DMS53 (cell line): ENCODE measurements around the gene ACSL3.

Source experiments
- DNase-seq: peaks from one replicate; lab custom pipeline; 2025; lab: John Stamatoyannopoulos, UW

ACSL3 gene

DNA sequence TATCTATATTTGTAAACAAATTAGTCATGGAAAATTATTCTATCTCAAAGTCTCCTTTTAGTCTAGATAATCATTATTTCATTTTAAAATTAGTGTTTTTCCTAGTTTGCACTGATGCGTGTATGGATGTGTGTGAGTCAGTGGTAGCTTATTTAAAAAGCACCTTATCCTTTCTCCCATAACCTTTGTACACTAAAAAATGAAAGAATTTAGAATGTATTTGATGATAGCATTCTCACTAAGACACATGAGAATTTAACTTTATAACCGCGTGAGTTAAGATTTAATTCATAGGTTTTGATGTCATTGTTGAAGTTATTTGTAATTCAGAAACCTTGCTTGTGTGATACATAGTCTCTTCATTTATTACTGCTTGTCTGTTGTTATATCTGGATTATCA, 81.7 kb downstream of the ACSL3 start:
- no peak for DNase-seq

DNA sequence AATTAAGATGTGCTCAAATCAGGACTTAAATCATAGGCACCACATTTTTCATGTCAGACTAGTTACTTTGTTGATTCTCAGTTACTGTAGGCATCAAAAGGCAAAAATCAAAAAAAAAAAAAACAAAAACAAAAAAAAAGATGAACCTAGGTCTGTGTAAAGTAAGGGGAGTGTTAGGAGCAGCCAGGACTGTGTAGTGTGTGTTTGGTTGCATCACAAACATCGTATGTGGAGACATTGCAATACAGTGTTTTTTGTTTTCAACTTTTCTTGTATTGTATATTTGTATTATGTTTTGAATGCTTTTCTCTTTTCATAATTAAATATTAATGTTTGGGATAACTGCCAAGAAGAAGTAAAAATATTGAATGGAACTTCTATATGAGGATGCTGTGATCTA, 82.1 kb downstream of the ACSL3 start:
- DNase-seq, result no peak

DNA sequence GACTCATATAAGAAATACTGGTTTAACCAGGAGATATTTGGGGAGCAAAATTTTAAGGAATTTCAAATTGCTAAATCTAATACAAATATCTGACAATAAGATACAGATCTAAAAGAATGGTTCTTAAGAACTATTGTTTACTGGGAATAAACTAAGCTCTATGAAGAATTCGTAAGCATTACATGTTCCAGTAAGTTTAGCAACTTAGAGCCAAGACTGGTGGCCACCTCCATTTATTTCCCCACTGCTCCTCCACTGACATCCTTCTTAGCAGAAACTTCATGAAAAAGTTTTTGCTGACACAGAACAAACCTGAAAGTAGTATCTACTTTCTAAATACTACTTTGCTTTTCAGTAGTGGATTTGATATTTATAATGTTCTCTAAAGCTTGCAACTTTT, 83.0 kb downstream of the ACSL3 start:
- DNase-seq, result no peak

DNA sequence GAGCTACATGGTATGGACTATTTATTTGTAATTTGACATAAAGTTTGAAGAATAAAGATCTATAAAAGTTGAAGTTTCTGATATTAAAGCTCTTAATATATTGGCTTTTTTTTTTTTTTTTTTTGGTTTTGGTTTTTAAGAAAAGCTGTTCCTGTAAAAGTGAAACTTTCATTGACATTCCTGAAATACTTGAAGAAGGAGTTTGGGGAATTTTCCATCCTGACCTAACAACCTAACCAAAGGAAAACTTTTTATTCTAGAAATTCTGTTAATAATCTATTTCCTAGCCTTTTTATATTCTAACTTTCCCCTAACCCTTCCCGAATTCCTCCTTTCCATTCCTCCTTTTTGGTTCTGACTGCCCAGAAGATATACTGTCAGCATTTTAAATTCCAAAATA, 83.7 kb downstream of the ACSL3 start:
- DNase-seq, result no peak

DNA sequence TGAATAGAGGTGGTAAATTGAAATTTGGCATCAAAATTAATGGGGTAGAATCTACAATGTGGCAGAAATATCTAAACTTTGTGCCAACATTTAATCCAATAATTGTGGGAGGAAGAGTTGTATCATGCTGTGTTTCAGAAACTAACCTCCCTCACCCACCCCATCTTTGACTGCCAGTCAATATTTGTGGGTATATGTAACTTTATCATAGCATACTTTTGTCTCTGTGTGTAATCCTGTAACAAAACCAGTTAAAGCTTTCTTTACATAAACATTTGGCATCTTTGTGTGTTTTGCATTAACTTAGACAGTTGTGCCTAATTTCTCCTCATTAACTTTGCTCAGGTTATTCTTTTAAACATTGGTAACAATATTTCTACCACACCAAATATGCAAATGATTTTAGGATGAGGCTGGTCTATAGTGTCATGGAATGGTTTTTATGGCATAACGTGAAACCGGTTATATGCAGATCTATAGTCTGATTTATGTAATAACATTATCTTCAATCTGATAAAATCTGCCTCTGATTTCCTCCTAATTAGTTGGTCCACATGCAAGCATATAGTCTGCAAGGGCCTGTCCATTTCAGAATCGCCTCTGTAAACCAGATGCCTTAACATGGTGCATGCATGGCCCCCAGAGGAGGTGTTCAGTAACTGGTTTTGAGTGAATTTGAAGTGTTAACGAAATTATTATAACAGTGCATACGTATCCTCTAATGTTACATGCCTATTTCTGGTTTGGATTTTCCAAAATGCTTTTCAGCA, 84.3 kb downstream of the ACSL3 start:
- no peak for DNase-seq

DNA sequence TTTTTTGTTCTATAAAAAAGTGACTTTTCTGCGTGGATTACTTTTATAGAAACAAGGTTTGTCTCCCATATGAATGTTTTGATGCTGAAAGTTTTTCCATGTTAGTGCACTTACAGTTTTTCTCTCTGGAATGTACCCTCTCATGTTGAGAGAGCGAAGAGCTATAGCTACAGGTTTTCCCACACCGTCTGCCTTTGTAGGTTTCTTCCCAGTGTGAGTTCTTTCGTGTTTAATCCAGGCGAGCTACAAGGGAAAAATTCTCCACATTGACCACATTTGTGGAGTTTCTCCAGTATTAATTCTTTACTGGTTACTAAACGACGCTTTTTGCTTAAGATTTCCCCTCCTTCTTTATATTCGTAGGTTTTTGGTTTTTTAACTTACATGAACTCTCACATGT, 85.1 kb downstream of the ACSL3 start:
- no peak for DNase-seq

DNA sequence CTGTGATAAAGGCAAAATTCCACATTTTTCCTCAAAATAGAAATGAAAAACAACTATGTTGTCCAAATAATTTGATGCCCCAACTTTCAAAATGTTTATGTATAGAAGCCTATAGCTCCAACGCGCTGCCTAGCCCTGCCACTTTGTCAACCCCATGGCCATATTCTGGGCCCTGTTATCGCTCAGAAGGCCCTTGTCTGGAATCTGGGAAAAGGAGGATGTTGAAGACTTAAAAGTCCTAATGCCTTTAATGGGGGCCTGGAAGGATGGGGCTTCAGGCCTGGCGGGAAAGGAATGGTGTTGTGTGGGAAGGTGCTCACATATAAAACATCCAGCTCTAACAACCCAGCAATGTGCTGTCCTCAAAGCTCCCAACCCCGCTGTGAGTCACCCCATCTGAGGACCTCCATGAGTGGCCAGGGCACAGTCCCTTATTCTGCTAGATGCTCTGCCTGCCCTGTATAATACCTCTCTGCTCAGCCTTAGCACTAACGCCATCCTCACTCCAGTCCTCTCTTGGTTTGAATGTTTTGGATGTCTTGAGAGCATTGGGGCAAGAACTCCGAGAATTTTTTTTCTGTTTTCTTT, 86.0 kb downstream of the ACSL3 start:
- peak; percentile 7 for DNase-seq

DNA sequence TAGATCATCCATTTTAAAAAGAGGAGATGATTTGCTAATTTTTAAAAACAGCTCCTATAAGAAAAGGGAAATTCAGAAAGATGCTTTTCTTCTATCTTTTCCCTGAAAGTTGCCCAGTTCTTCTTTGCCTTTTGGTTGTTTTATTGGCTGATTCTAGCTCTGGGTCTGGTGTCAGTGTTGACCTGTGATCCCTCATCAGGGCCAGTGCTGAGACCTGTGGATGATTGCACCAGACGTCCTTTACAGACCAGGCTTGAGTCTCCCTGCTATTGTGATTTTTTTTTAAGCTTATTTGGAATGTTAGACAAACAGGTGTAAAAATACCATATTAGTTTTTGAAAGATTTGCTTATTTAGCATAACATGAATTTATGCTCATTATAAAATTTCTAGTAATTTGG, 88.2 kb downstream of the ACSL3 start:
- DNase-seq, result no peak

DNA sequence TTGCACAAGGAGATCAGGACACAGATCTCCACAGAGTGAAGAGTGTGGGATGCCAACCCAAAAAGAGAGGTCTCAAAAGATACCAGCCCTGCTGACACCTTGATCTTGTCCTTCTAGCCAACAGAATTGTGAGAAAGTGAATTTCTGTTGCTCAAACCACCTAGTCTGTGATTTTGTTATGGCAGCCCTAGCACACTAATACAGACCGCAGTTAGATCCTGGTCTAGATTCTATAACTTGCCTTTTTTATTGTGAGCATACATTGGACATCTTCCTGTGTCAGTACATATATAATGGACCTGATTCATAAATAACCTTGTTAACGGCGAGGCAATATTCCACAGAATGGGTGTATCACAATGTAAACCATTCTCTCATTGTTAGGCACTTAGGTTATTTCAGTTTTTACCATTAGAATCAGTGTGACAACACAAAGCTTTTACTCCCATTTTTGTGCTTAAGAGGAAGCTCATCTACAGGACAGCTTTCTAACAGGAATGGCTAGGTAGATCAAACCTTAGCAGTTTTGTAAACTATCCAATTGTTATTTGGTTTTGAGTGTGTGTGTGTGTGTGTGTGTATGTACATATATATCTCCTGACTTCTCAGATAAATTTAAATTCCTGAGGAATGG, 89.0 kb downstream of the ACSL3 start:
- DNase-seq, result no peak

DNA sequence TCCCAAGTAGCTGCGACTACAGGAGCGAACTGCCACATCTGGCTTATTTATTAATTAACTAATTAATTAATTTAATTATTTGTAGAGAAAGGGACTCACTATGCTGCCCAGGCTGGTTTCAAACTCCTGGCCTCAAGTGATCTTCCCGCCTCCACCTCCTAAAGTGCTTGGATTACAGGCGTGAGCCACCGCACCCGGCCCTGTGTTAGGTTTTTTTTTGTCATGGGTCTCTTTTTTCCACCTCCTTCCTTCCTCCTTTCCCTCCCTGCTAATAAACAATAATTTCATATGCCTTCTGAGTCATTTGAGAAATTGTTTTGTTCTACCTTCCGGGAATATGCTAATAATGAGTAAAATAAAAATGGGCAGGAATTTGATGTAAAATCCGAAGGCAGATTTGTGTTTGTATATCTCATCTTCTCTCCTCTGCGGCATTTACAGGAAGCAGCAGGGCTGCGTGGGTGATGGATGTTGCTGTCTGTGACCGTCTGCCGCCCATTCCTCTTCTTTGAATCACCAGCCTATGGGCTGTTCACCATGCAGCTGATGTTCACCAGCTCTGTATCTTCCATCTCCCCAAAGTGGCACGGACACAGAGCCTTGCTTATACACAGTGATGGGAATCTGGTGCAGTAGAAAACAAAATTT, 89.9 kb downstream of the ACSL3 start:
- DNase-seq, result no peak

DNA sequence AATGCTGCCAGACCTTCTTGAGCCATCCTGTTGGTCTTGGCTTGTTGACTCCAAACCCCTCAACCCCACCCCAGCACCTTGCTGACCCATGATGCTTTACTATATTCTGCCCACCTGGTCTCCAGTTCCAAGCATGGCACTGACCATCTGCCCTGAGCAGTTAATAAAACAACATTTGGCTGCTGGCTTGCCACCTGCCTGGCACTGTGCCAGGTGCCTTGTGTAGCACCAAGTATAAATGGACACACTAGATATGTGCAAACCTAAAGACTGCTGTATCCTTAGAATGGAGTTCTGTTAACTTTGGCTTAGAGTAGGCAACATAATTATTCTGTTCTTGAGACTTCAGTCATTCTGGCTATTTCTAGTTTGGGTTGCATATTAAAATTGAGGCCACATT, 91.4 kb downstream of the ACSL3 start:
- DNase-seq, result peak; percentile 81

DNA sequence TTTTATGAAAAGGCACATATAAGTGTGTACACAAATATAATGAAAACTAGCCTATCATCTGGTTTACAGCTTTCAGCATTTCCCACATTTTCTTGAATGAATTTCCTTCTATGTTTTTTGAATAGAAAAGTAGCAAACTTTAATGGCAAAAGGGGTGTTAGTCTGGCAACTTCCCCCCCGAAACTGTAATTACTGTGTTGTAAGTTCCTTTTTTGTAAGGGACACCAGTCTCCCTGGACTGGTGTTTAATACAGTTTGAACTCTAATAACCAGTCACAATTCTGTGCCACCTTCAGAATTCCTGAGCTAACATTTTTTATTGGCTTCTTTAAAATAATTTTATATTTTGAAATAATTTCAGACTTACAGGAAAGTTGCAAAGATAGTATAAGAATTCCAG, 94.2 kb downstream of the ACSL3 start:
- no peak for DNase-seq

DNA sequence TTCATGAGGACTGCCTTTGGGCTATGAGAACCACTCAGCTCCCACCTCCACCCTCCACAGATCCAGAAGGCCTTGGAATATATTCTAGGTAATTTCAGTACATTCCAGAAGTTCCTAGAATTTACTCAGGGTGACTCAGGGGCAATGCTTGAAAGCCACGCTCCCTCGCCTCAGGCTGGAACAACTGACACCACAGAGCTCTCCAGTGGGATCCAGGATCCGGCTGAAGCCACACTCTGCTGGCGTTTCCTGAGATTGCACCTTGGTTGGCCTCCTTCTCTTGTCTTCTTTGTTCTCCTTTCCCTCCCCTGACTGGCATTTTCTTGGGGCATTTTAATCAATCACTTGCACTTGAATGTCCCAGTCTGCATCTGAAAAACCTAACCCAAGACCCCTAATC, 98.5 kb downstream of the ACSL3 start:
- no peak for DNase-seq

DNA sequence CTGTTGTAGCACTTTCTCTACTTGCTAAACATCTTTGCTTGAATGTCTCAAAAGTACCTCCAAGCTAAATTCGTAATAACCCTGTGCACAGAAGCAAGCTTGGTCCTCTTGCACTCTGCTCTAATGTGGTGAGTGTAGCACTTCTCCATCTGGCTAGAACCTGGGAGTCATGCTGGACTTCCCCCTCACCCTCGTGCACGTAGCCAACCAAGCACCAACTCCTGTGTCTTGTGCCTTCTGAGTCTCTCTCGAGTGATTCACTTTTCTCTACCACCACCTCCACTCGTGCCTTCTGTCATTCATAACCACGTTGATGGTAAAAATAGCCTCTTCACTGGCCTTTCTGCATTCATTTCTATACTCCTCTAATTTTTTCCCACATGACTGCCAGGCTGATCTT, 99.3 kb downstream of the ACSL3 start:
- no peak for DNase-seq

DNA sequence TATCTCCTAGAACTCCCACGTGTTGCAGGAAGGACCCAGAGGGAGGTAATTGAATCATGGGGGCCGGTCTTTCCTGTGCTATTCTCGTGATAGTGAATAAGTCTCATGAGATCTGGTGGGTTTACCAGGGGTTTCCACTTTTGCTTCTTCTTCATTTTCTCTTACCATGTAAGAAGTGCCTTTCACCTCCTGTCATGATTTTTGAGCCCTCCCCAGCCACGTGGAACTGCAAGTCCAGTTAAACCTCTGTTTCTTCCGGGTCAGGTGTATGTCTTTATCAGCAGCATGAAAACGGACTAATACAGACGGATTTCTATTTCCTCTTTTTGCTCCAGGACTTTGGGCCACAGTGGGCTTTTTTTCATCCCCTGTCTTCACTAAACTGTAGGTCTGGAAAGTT, 102.8 kb downstream of the ACSL3 start:
- DNase-seq, result no peak

DNA sequence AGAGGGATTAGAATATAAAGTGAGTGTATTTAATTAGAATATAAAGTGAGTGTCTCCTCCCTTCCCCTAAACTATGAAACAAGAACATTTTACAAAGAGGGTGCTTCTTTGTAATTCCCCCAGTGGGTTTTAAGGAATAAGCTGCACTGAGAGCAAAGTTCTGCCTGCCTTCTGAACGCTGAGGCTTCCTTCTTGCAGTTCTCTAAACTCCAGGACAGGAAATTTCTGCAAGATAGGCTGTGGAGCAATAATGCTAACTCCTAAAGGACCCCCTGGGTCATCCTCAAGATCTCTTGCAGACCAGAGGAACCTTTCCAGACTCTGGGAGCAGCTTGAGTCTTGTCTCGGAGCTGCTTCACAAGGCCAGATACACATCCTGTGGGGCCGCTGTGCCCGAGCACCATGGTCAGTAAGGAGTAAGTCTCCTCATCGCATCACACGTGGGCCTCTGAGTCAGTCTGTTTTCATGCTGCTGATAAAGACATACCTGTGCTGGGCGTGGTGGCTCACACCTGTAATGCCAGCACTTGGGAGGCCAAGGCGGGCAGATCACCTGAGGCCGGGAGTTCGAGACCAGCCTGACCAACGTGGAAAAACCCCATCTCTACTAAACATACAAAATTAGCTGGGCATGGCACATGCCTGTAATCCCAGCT, 103.7 kb downstream of the ACSL3 start:
- no peak for DNase-seq

DNA sequence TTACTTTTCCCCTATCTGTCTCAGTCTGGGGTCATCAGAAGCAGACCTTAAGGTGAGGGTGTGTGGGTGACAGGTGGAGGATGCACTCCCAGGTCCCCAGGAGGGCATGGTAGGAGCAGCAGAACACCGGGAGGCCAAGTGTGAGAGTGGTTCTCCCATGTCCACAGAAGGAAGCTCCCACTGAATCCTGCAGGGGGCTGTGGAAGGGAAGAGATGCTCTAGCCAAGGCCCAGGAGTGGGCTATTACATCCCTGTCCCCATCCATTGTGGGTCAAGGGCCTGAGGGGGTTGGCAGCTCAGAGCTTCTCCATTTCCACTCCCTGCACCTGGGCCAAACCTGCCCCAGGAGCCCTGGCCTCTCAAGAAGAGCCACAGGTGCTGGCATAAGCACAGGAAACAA, 104.7 kb downstream of the ACSL3 start:
- DNase-seq, result no peak

DNA sequence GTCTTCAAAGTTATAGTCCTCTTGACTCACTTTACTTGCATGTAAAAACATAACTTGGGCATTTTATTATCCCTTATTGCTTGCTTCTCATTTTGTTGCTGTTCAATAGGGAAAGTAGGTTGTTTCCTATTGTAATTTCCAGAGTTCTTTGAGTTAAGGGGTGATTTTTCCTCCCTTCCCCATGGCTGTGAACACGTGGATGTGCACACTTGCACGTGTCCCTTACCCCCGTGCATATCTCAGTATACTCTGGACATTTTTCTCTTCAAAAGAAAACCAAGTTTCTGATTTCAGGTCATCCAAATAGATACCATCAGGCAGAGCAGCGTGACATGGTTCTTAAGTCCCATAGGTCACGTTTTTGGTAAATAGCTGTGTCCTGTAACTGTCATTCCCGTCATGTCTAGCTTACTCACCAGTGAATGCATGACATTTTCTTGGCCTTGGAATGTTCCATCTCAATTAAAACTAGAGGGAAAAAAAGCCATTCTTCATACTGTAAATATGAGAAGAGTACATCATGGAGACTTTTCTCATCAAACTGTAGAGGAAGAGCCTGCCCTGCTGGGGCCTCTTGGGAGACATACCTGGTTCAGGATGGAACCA, 107.8 kb downstream of the ACSL3 start:
- no peak for DNase-seq

DNA sequence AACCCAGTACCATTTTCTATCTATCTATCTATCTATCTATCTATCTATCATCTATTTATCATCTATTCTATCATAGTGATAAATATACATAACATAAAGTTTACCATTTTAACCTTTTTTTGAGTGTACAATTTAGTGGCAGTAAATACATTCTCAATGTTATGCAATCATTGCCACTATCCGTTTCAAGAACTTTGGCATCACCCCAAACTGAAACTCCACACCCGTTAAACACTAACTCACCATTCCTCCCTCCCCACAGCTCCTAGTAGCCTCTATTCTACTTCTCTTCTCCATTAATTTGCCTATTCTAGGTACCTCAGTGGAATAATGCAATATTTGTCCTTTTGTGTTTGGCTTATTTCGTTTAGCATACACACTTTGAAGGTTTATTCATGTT, 108.7 kb downstream of the ACSL3 start:
- DNase-seq, result no peak

DNA sequence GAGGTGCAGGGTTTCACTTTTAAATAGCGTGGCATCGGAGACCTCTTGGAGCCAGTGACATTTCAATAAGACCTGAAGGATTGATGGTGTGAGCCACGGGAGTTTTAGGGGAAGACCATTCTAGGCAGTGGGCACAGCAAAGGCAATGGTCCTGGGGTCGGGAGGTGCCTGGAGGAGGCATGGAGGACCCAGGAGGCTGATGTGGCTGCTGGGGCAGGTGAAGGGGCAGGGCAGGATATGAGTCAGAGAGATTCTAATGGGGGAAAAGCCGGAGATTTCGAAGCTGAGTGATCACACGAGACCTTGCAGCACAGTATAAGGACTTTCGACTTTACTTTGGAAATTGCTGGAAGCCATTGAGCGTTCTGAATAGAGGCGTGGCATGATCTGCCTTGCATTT, 111.6 kb downstream of the ACSL3 start:
- DNase-seq, result no peak

DNA sequence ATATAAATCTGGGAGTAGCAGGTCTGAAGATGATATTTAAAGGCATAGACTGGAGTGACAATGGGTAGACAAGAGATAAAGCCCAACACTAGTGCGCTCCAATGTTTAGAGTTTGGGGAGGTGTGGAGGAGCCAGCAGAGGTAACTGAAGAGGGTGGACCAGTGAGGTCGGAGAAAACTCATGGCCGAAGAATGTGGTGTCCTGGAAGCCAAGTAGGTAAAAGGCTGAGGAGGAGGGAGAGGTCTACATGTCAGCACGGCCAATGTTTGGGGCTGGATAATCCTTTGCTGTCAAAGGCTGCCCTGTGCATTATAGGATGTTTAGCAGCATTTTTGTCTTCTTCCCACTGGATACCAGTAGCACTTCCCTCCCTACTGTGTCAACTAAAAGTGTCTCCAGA, 112.4 kb downstream of the ACSL3 start:
- no peak for DNase-seq

DNA sequence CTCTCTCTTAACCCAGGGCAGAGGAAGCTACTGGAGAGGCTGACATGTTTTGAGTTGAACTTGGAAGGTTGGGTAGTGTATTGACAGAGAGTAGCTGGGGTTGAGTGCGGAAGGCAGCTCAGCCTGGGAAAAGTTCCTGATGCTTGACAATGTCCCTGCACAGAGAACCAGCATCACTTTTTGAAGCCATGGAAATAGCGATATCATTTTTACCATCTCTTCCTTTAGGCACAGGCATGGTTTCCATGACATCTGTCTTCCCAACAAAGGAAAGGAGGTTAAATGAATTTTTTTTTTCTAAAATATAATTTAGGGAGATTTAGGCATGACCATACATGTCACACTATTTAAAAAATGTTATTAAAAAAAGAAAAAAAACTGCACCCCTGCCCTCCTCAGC, 112.9 kb downstream of the ACSL3 start:
- no peak for DNase-seq
